Colonic mucosa (tissue), 4 donors: ENCODE data around the gene PRDM10. TPM values are rescaled to one million over a fixed set of nuclear protein-coding genes. Genes with fewer than 3 reads are reported as not detected.

Experiments used
- DNase-seq: peaks from one replicate; pipeline ENCODE4 v3.0.0-alpha.2; 2020
- H3K27ac ChIP-seq: fragments of 200-600 bp; one replicate; pipeline ENCODE4 v1.8.0; 2021
- H3K27me3 ChIP-seq: fragments of 200-600 bp; one replicate; pipeline ENCODE4 v1.8.0; 2021
- H3K36me3 ChIP-seq: fragments of 200-600 bp; one replicate; pipeline ENCODE4 v1.8.0; 2021
- H3K4me1 ChIP-seq: fragments of 200-600 bp; one replicate; pipeline ENCODE4 v1.8.0; 2021; ENCODE audit warnings: mild to moderate bottlenecking
- H3K4me3 ChIP-seq: fragments of 200-600 bp; one replicate; pipeline ENCODE4 v1.8.0; 2021
- H3K9ac ChIP-seq, 2 donors: one replicate each; pipeline ENCODE4 v1.7.0; 2013; ENCODE audit warnings: control low read depth in 2 of 2, low read depth in 2 of 2, low read length in 2 of 2
- H3K9me3 ChIP-seq: fragments of 200-600 bp; one replicate; pipeline ENCODE4 v1.8.0; 2021
- CTCF ChIP-seq: fragments of 200-600 bp; IDR thresholded peaks from one replicate; pipeline ENCODE4 v1.8.0; 2022; ENCODE audit warnings: antibody characterized with exemption, mild to moderate bottlenecking
- intact Hi-C: fragments of 100-400 bp; cut with DNase I; formaldehyde crosslinking; loops from one replicate; pipeline ENCODE4 v1.14.1; 2022
- total RNA-seq, 2 donors: library from RNA; stranded (reverse); fragmentation: NEBNext Ultra II Directional in 1 of 2; extraction: Animal tissue kit (Norgen Biotek cat#: 25700) in 1 of 2; gene quantifications; one replicate each; pipeline ENCODE4 v1.2.1, GENCODE V29; 2021
- donor health status: healthy.
- donor health status: DM: no; HTN: no; CAD: no.
- donor health status: DM: no; HTN: no; CAD: no.

Gene PRDM10
- total RNA-seq, 2 donors from 2014 or later = 11.0 to 18.3 TPM

GRCh38 chr11:129930743-129931142, 71.9 kb downstream of the PRDM10 start:
- Histone ChIP-seq H3K9me3 (no peaks in the 10 kb centered on the region), H3K36me3 (peaks cover 3% of the 10 kb centered on the region), H3K4me3 (no peak overlapping the region), H3K4me1 (no peaks in the 10 kb centered on the region), H3K27ac (no peak overlapping the region), H3K9ac (no peak overlapping the region), H3K27me3 (no peaks in the 10 kb centered on the region)
- TF ChIP-seq CTCF = no peak
- intact Hi-C loops = no loop called here
- no peak for DNase-seq

GRCh38 chr11:129930296-129930695, 72.3 kb downstream of the PRDM10 start:
- Histone ChIP-seq H3K27me3 (no peaks in the 10 kb centered on the region), H3K36me3 (peaks cover 3% of the 10 kb centered on the region), H3K4me3 (no peak overlapping the region), H3K27ac (no peak overlapping the region), H3K4me1 (no peaks in the 10 kb centered on the region), H3K9ac (no peak overlapping the region), H3K9me3 (no peaks in the 10 kb centered on the region)
- no peak for DNase-seq
- TF ChIP-seq CTCF = no peak
- intact Hi-C loops = no loop called here

- H3K9ac ChIP-seq = no peak overlapping the region
- peaks cover 3% of the 10 kb centered on the region for H3K36me3 ChIP-seq
- TF ChIP-seq CTCF = no peak
- H3K27me3 ChIP-seq = no peaks in the 10 kb centered on the region
- H3K4me1 ChIP-seq = no peaks in the 10 kb centered on the region
- no peak for DNase-seq
- no peaks in the 10 kb centered on the region for H3K9me3 ChIP-seq
- no peak overlapping the region for H3K27ac ChIP-seq
- intact Hi-C loops = no loop called here
- H3K4me3 ChIP-seq = no peak overlapping the region
Observed at GRCh38 chr11:129929721-129930120, 72.9 kb downstream of the PRDM10 start.

GRCh38 chr11:129928923-129929692, 73.5 kb downstream of the PRDM10 start:
- Histone ChIP-seq H3K36me3 (peaks cover 3% of the 10 kb centered on the region), H3K4me1 (no peaks in the 10 kb centered on the region), H3K27me3 (no peaks in the 10 kb centered on the region), H3K4me3 (no peak overlapping the region), H3K9ac (no peak overlapping the region), H3K9me3 (no peaks in the 10 kb centered on the region), H3K27ac (no peak overlapping the region)
- DNase-seq = no peak
- no peak for TF ChIP-seq CTCF
- intact Hi-C loops = no loop called here

GRCh38 chr11:129922674-129923073, 80.0 kb downstream of the PRDM10 start:
- H3K27me3 ChIP-seq = no peaks in the 10 kb centered on the region
- H3K9ac ChIP-seq = no peak overlapping the region
- peaks cover 4% of the 10 kb centered on the region for H3K36me3 ChIP-seq
- no peak overlapping the region for H3K4me3 ChIP-seq
- no peaks in the 10 kb centered on the region for H3K4me1 ChIP-seq
- no peak overlapping the region for H3K27ac ChIP-seq
- intact Hi-C loops = no loop called here
- TF ChIP-seq CTCF = no peak
- no peaks in the 10 kb centered on the region for H3K9me3 ChIP-seq
- DNase-seq = no peak
